OCI-LY7 (cell line): ENCODE data around the gene CAPN7.

Source experiments
- CTCF ChIP-seq: fragments of 200-600 bp; sonication (generic); conservative IDR thresholded peaks from 2 replicates; pipeline ENCODE4 v1.5.1; 2014; ENCODE audit warnings: mild to moderate bottlenecking, antibody characterized with exemption, low read length, moderate library complexity, mixed read lengths
- EZH2phosphoT487 ChIP-seq: fragments of 200-600 bp; sonication (generic); IDR thresholded peaks from 2 replicates; pipeline ENCODE4 v1.6.1; 2018; ENCODE audit warnings: low read depth, borderline replicate concordance, mild to moderate bottlenecking, mixed run types, antibody characterized with exemption, low read length, moderate library complexity, mixed read lengths

GRCh38 chr3:15207836-15208504 is 1.9 kb downstream of the CAPN7 start:
- TF ChIP-seq CTCF (no peak), EZH2phosphoT487 (no peak)
